Retinal pigment epithelial cell (primary cell): Measurements from ENCODE around the gene LYPLAL1.

Source experiments
- DNase-seq: peaks from one replicate; pipeline ENCODE4 v3.0.0-alpha.2; 2010; ENCODE audit warnings: low read depth
- H3K4me3 ChIP-seq: 2 replicates; pipeline ENCODE4 v1.5.1; 2011; ENCODE audit warnings: mild to moderate bottlenecking, low read length, control low read depth, moderate library complexity
- CTCF ChIP-seq: conservative IDR thresholded peaks from 2 replicates; pipeline ENCODE4 v1.5.1; 2011; ENCODE audit warnings: low read depth, low read length, control low read depth, inconsistent platforms

Gene LYPLAL1

GRCh38 chr1:219206350-219206749, 32.7 kb downstream of the LYPLAL1 start:
- DNase-seq = no peak
- no peak overlapping the region for H3K4me3 ChIP-seq
- TF ChIP-seq CTCF = no peak

GRCh38 chr1:219209578-219209977, 35.9 kb downstream of the LYPLAL1 start:
- no peak for DNase-seq
- TF ChIP-seq CTCF = no peak
- no peak overlapping the region for H3K4me3 ChIP-seq

GRCh38 chr1:219210067-219210466, 36.4 kb downstream of the LYPLAL1 start:
- no peak overlapping the region for H3K4me3 ChIP-seq
- DNase-seq = no peak
- no peak for TF ChIP-seq CTCF

- no peak for DNase-seq
- TF ChIP-seq CTCF = no peak
- no peak overlapping the region for H3K4me3 ChIP-seq
Observed at GRCh38 chr1:219215477-219215876, 41.8 kb downstream of the LYPLAL1 start.

GRCh38 chr1:219220945-219221344, 47.3 kb downstream of the LYPLAL1 start:
- TF ChIP-seq CTCF = no peak
- no peak for DNase-seq
- H3K4me3 ChIP-seq = no peak overlapping the region

- no peak for TF ChIP-seq CTCF
- DNase-seq = no peak
- no peak overlapping the region for H3K4me3 ChIP-seq
Observed at GRCh38 chr1:219223496-219223895, 49.8 kb downstream of the LYPLAL1 start.

- TF ChIP-seq CTCF = no peak
- no peak for DNase-seq
Observed at GRCh38 chr1:219226196-219226595, 52.5 kb downstream of the LYPLAL1 start.

More at GRCh38 chr1:219226196-219226595, 52.5 kb downstream of the LYPLAL1 start:
- no peak overlapping the region for H3K4me3 ChIP-seq
